Measurements from ENCODE around the gene XNDC1N.
A peak's percentile ranks its signal among the peaks of the same experiment; 100 is the strongest.
"Not testable (repeated sequence)": the region's sequence is repeated elsewhere in the genome, so short reads cannot be mapped to it uniquely, and the experiment has no call there.

The XNDC1N gene

GRCh38 chr11:71931245-71931602, 2.8 kb upstream of the XNDC1N start:
- DNase-seq: no peak

DNA sequence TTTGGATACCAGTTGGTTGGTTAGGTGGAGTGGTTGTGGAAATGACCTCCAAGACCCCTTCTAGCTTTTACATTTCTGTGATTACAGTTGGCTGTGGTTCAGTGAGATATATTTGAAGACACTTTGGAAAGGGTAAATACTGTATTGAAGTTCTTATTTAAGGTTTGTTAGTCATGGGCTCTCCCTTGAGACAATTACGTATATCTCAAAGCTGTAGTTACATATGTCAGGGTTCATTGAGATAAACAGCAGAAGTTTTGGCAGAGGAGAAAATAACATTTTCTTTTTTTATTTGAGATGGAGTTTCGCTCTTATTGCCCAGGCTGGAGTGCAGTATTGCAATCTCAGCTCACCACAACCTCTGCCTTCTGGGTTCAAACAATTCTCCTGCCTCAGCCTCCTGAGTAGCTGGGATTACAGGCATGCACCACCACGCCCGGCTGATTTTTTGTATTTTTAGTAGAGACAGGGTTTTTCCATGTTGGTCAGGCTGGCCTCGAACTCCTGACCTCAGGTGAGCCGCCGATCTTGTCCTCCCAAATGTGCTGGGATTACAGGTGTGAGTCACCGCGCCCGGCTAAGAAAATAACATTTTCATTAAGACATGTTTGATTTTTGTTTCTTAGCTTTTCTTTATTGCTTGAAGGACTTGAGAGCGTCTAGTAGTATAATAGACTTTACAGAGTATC, 2.3 kb upstream of the XNDC1N start:
- DNase-seq: no peak

DNA sequence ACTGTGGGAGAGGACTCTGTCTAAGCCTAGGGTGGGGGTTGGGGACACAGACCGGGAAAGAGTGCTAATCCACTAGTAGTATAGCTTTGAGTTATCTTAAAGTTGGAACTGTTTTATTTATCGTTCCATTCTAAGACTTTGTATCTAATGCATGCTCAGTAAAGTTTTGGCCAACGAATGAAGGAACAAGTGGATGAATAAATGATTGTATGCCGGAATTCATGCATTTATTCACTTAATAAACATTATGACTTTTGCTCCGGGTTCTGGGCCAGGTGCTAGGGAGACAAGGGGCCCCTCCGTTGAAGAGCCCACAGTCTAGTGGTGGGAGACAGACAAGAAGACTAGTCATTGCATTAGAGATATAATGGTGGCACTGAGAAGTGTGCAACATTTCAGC, 1.1 kb upstream of the XNDC1N start:
- DNase-seq: peak in 1 of 2 experiments; percentile 2

GRCh38 chr11:71928737-71929443, 496 bp upstream of the XNDC1N start, which contains the start of gene RNF121:
TSS of gene RNF121 (plus strand) at chr11:71929046. CDS start at chr11:71929062, 16 bp downstream.
- peak; percentile 89 to 91 for DNase-seq

DNA sequence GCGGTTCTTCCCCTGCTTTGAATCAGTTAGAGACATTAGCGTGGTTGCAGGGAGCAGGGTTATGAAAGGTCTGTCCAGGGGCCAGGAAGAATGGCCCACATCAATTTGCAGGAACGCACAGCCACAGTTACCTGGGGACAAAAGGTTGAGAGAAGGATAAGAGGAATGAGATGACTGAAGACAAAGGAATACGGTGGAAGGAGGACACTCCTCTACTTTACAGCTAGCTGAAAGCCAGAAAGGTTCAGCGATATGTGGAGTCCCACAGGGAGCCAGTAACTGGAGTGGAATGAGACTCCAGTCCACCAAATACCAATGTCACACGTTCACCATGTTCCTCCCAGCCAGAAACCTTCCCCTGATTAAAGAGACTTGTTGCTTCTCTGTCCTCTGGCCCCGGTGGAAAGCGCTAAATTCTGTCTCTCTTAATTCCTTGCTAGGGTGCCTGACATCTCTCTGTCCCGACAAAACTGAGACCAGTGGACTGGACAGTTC, 10.7 kb downstream of the XNDC1N start:
- no peak for DNase-seq

- DNase-seq: no peak
Observed at GRCh38 chr11:71914617-71915189, 13.7 kb downstream of the XNDC1N start.

- no peak for DNase-seq
Observed at GRCh38 chr11:71913756-71914526, 14.5 kb downstream of the XNDC1N start.

GRCh38 chr11:71911986-71912340, 16.4 kb downstream of the XNDC1N start:
- DNase-seq: not testable (repeated sequence)

DNA sequence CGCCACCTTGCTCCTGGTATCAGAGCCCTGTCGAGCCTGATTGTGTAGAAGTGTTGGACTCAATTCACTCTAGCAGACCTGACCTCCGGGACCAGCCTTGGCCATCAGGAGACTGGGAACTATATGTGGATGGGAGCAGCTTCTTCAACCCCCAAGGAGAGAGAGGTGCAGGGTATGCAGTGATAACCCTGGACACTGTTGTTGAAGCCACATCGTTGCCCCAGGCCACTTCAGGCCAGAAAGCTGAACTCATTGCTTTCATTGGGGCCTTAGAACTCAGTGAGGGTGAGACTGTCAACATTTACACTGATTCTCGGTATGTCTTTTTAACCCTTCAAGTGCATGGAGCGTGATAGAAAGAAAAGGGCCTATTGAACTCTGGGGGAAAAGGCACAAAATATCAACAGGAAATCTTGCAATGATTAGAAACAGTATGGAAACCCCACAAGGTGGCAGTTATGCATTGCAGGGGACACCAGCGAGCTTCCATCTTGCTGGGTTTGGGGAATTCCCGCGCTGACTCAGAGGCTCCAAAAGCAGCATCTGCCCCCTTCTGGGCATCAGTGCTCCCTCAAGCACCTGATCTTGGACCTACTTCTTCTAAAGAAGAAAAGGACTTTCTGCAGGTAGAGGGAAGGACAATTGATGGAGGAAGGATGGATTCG, 16.9 kb downstream of the XNDC1N start:
- not testable (repeated sequence) for DNase-seq

DNA sequence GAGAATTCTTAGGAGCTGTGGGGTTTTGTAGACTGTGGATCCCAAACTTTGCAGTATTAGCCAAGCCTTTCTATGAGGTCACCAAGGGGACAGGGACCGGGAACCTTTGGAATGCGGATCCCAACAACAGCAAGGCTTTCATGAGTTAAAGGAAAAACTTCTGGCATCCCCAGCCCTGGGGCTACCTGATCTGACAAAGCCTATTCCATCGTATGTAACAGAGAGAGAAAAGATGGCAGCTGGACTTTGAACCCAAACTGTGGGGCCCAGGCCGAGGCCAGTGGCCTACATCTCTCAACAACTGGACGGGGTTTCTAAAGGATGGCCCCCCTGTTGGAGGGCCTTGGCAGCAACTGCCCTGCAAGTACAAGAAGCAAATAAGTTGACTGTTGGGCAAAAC, 17.6 kb downstream of the XNDC1N start:
- not testable (repeated sequence) for DNase-seq

DNA sequence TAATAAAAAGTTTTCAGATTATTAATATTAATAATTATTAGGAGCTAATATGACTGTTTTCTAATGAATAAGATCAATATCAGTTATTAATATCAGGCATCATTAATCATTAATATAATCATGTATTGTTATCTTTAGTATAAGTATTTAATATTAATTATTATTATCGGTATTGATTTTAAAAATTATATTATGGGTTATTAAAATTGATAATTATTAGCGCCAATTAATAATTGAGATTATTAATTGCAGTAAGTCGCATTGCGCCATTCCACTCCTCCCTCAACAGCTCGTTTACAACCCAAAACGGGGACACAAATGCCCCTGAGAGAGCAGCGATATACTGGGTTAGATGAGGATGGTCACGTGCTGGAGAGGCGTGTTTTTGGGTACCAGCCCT, 20.2 kb downstream of the XNDC1N start:
- DNase-seq: no peak

DNA sequence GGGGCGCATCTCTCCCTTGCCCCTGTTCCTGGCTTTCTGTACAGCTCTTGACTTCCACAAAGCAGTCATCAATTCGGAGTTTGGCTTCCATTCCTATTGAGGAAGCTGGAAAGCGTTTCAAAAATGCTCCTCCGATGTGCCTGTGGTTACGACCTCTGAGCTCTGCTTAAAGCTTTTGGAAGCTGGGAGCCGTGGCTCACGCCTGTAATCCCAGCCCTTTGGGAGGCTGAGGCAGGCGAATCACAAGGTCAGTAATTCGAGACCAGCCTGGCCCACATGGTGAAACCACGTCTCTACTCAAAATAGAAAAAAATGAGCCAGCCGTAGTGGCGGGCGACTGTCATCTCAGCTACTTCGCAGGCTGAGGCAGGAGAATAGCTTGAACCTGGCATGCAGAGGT, 27.3 kb downstream of the XNDC1N start:
- DNase-seq: not testable (repeated sequence)

GRCh38 chr11:71895961-71896360, 32.4 kb downstream of the XNDC1N start:
- no peak for DNase-seq

- DNase-seq: not testable (repeated sequence)
Observed at GRCh38 chr11:71889181-71889872, 39.1 kb downstream of the XNDC1N start.

DNA sequence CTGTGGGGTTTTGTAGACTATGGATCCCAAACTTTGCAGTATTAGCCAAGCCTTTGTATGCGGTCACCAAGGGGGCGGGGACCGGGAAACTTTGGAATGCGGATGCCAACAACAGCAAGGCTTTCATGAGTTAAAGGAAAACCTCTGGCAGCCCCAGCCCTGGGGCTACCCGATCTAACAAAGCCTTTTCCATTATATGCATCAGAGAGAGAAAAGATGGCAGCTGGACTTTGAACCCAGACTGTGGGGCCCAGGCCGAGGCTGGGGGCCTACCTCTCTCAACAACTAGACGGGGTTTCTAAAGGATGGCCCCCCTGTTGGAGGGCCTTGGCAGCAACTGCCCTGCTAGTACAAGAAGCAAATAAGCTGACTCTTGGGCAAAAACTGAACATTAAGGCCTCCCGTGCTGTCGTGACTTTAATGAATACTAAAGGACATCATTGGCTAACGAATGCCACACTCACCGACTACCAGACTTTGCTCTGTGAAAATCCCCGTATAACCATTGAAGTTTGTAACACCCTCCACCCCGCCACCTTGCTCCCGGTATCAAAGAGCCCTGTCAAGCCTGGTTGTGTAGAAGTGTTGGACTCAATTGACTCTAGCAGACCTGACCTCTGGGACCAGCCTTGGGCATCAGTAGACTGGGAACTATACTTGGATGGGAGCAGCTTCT, 39.9 kb downstream of the XNDC1N start:
- DNase-seq: not testable (repeated sequence)

DNA sequence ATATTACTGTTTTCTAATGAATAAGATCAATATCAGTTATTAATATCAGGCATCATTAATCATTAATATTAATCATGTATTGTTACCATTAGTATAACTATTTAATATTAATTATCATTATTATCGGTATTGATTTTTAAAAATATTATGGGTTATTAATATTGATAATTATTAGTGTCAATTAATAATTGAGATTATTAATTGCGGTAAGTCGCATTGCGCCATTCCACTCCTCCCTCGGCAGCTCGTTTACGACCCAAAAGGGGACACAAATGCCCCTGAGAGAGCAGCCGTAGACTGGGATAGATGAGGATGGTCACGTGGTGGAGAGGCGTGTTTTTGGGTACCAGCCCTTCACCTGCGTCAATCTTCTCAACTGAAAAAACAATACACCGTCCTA, 42.6 kb downstream of the XNDC1N start:
- DNase-seq: not testable (repeated sequence)

Measured in NCI-H524 (cell line).